WTC11 (cell line): Measurements from ENCODE around the gene STYK1. TPM values are rescaled to one million over a fixed set of nuclear protein-coding genes. Genes with fewer than 3 reads are reported as not detected.

Source experiments
- ATAC-seq: fragments of 200-7000 bp; cut with Tn5 transposase; 2 replicates; pipeline ENCODE4 v1.10.0; 2021; ENCODE audit warnings: mild to moderate bottlenecking, moderate library complexity
- CTCF ChIA-PET: fragments of 300-600 bp; sonication (Branson Sonifier 250); formaldehyde crosslinking; loops from one replicate; lab custom pipeline; 2021; ENCODE audit warnings: antibody characterized with exemption; lab: Charles Lee
- POLR2A ChIA-PET: fragments of 350-600 bp; sonication (Branson Sonifier 250); formaldehyde crosslinking; loops from one replicate; lab custom pipeline; 2021; ENCODE audit warnings: antibody characterized with exemption; lab: Charles Lee
- DNase-seq: peaks from one replicate; pipeline ENCODE4 v3.0.0; 2021; ENCODE audit warnings: low spot score
- H3K27ac Mint-ChIP-seq: 2 replicates; pipeline ENCODE4 v1.8.0; 2021; ENCODE audit warnings: mixed read lengths
- H3K27me3 Mint-ChIP-seq: 2 replicates; pipeline ENCODE4 v1.8.0; 2021; ENCODE audit warnings: low read depth, mild to moderate bottlenecking, moderate library complexity, mixed read lengths
- H3K36me3 Mint-ChIP-seq: 2 replicates; pipeline ENCODE4 v1.8.0; 2021; ENCODE audit warnings: mixed read lengths
- H3K4me1 Mint-ChIP-seq: 2 replicates; pipeline ENCODE4 v1.8.0; 2022; ENCODE audit warnings: mixed read lengths
- H3K4me3 Mint-ChIP-seq: 2 replicates; pipeline ENCODE4 v1.8.0; 2021; ENCODE audit warnings: mild to moderate bottlenecking, moderate library complexity, mixed read lengths
- H3K9me3 Mint-ChIP-seq: 2 replicates; pipeline ENCODE4 v1.8.0; 2021; ENCODE audit warnings: mixed read lengths
- AFF4 ChIP-seq: sonication (generic); formaldehyde crosslinking; IDR thresholded peaks from 2 replicates; pipeline ENCODE4 v1.8.1; 2023; ENCODE audit warnings: mild to moderate bottlenecking, missing genetic modification reagents, borderline replicate concordance
- ATF3 ChIP-seq: sonication (generic); formaldehyde crosslinking; conservative IDR thresholded peaks from 2 replicates; pipeline ENCODE4 v1.8.1; 2022; ENCODE audit warnings: mild to moderate bottlenecking, missing genetic modification reagents
- E2F4 ChIP-seq: sonication (generic); formaldehyde crosslinking; IDR thresholded peaks from 2 replicates; pipeline ENCODE4 v1.8.1; 2022; ENCODE audit warnings: low read depth, mild to moderate bottlenecking, moderate library complexity, missing genetic modification reagents, borderline replicate concordance
- ERG ChIP-seq: fragments of 250-450 bp; sonication (Bioruptor Pico); IDR thresholded peaks from 2 replicates; pipeline ENCODE4 v1.8.0; 2021; ENCODE audit warnings: mild to moderate bottlenecking
- ETV6 ChIP-seq: sonication (generic); formaldehyde crosslinking; IDR thresholded peaks from 2 replicates; pipeline ENCODE4 v1.8.1; 2022; ENCODE audit warnings: mild to moderate bottlenecking, missing genetic modification reagents
- FOXJ3 ChIP-seq: sonication (generic); formaldehyde crosslinking; IDR thresholded peaks from 2 replicates; pipeline ENCODE4 v1.9.0; 2021; ENCODE audit warnings: missing genetic modification reagents, mild to moderate bottlenecking, borderline replicate concordance
- HMGXB4 ChIP-seq: sonication (generic); formaldehyde crosslinking; IDR thresholded peaks from 2 replicates; pipeline ENCODE4 v1.8.1; 2023; ENCODE audit warnings: mild to moderate bottlenecking, moderate library complexity, missing genetic modification reagents
- MYBL2 ChIP-seq: sonication (generic); formaldehyde crosslinking; IDR thresholded peaks from 2 replicates; pipeline ENCODE4 v1.8.1; 2023; ENCODE audit warnings: mild to moderate bottlenecking, moderate library complexity, missing genetic modification reagents
- PREB ChIP-seq: sonication (generic); formaldehyde crosslinking; IDR thresholded peaks from 2 replicates; pipeline ENCODE4 v1.8.1; 2022; ENCODE audit warnings: mild to moderate bottlenecking, missing genetic modification reagents, moderate library complexity, borderline replicate concordance
- PRRX2 ChIP-seq: fragments of 250-450 bp; sonication (Bioruptor Pico); IDR thresholded peaks from 2 replicates; pipeline ENCODE4 v1.8.0; 2021; ENCODE audit warnings: mild to moderate bottlenecking
- RORB ChIP-seq: fragments of 250-450 bp; sonication (Bioruptor Pico); IDR thresholded peaks from 2 replicates; pipeline ENCODE4 v1.9.0; 2021; ENCODE audit warnings: mild to moderate bottlenecking
- SMAD4 ChIP-seq: sonication (generic); formaldehyde crosslinking; IDR thresholded peaks from 2 replicates; pipeline ENCODE4 v1.8.0; 2022; ENCODE audit warnings: mild to moderate bottlenecking, missing genetic modification reagents
- SOX15 ChIP-seq: fragments of 250-450 bp; sonication (Bioruptor Pico); IDR thresholded peaks from 2 replicates; pipeline ENCODE4 v1.9.0; 2021; ENCODE audit warnings: mild to moderate bottlenecking
- TEAD1 ChIP-seq: sonication (generic); formaldehyde crosslinking; IDR thresholded peaks from 2 replicates; pipeline ENCODE4 v1.8.0; 2022; ENCODE audit warnings: mild to moderate bottlenecking, missing genetic modification reagents
- ZBTB21 ChIP-seq: sonication (generic); formaldehyde crosslinking; IDR thresholded peaks from 2 replicates; pipeline ENCODE4 v1.8.1; 2023; ENCODE audit warnings: mild to moderate bottlenecking, missing genetic modification reagents, borderline replicate concordance
- ZBTB43 ChIP-seq: sonication (generic); formaldehyde crosslinking; IDR thresholded peaks from 2 replicates; pipeline ENCODE4 v1.8.1; 2023; ENCODE audit warnings: mild to moderate bottlenecking, missing genetic modification reagents
- ZMAT4 ChIP-seq: fragments of 250-450 bp; sonication (Bioruptor Pico); IDR thresholded peaks from 2 replicates; pipeline ENCODE4 v1.9.0; 2021; ENCODE audit warnings: mild to moderate bottlenecking
- ZNF281 ChIP-seq: sonication (generic); formaldehyde crosslinking; IDR thresholded peaks from 2 replicates; pipeline ENCODE4 v1.8.0; 2023; ENCODE audit warnings: mild to moderate bottlenecking, missing genetic modification reagents
- ZNF396 ChIP-seq: fragments of 250-450 bp; sonication (Bioruptor Pico); IDR thresholded peaks from 2 replicates; pipeline ENCODE4 v1.8.0; 2021; ENCODE audit warnings: mild to moderate bottlenecking, moderate library complexity, borderline replicate concordance
- ZNF512 ChIP-seq: sonication (generic); formaldehyde crosslinking; IDR thresholded peaks from 2 replicates; pipeline ENCODE4 v1.8.1; 2022; ENCODE audit warnings: missing genetic modification reagents, borderline replicate concordance
- total RNA-seq: library from RNA; stranded (reverse); gene quantifications from 3 replicates; pipeline ENCODE4 v1.2.3, GENCODE V29; 2021

STYK1 gene
- total RNA-seq, 1 experiment from 2014 or later = 1.6 TPM

GRCh38 chr12:10641735-10642500 is 31.9 kb downstream of the STYK1 start:
- DNase-seq = no peak
- Mint-ChIP-seq H3K9me3 (peaks cover 31% of the 10 kb centered on the region), H3K36me3 (peaks cover 27% of the 10 kb centered on the region), H3K27ac (no peak overlapping the region), H3K4me3 (no peak overlapping the region), H3K27me3 (peaks cover 11% of the 10 kb centered on the region), H3K4me1 (peaks cover 1% of the 10 kb centered on the region)
- no peak for TF ChIP-seq ZNF281 (CRISPR knock-in tag)
- TF ChIP-seq PRRX2 (CRISPR knock-in tag) = no peak
- TF ChIP-seq ZMAT4 (CRISPR knock-in tag) = no peak
- no peak for TF ChIP-seq TEAD1 (CRISPR knock-in tag)
- TF ChIP-seq SOX15 (CRISPR knock-in tag) = no peak
- no peak for TF ChIP-seq HMGXB4
- no peak for TF ChIP-seq ZBTB21
- no peak for TF ChIP-seq ERG
- TF ChIP-seq SMAD4 (CRISPR knock-in tag) = no peak
- TF ChIP-seq ATF3 = no peak
- TF ChIP-seq ZNF512 = no peak
- no peak for TF ChIP-seq ZNF396 (CRISPR knock-in tag)
- no peak for TF ChIP-seq AFF4 (CRISPR knock-in tag)
- no peak for TF ChIP-seq ZBTB43 (CRISPR knock-in tag)
- TF ChIP-seq FOXJ3 (CRISPR knock-in tag) = no peak
- no peak for TF ChIP-seq MYBL2 (CRISPR knock-in tag)
- TF ChIP-seq E2F4 = no peak
- no peak for TF ChIP-seq ETV6
- no peak for TF ChIP-seq RORB
- no peak for TF ChIP-seq PREB (CRISPR knock-in tag)
- ChIA-PET CTCF (no interaction called here), POLR2A (no interaction called here)
- no peak for ATAC-seq
